HFFc6 (cell line): ENCODE measurements around the gene HACE1. TPM values are rescaled to one million over a fixed set of nuclear protein-coding genes. Genes with fewer than 3 reads are reported as not detected.

Experiments used
- DNase-seq: peaks from one replicate; pipeline ENCODE4 v3.0.0-alpha.2; 2018
- H3K27ac Mint-ChIP-seq: 2 replicates; pipeline ENCODE4 v1.8.0; 2020; ENCODE audit warnings: mild to moderate bottlenecking, mixed read lengths
- H3K27me3 Mint-ChIP-seq: 2 replicates; pipeline ENCODE4 v1.8.0; 2021; ENCODE audit warnings: mild to moderate bottlenecking, moderate library complexity, mixed read lengths; ENCODE audit not compliant: insufficient read depth
- H3K36me3 Mint-ChIP-seq: 2 replicates; pipeline ENCODE4 v1.8.0; 2021; ENCODE audit warnings: low read depth, mixed read lengths
- H3K4me1 Mint-ChIP-seq: 2 replicates; pipeline ENCODE4 v1.8.0; 2020; ENCODE audit warnings: low read depth, mixed read lengths
- H3K4me3 Mint-ChIP-seq: 2 replicates; pipeline ENCODE4 v1.8.0; 2020; ENCODE audit warnings: mild to moderate bottlenecking, moderate library complexity, mixed read lengths
- H3K9me3 Mint-ChIP-seq: 2 replicates; pipeline ENCODE4 v1.8.0; 2020; ENCODE audit warnings: mild to moderate bottlenecking, mixed read lengths
- total RNA-seq, 6 experiments: library from RNA; stranded (reverse); fragmentation: NEBNext Ultra II Directional; extraction: Animal tissue kit (Norgen Biotek cat#: 25700); gene quantifications; 2 replicates in 1 of 6; 3 replicates in 5 of 6; pipeline ENCODE4 v1.2.3, GENCODE V29; 2021
- TF ChIP-seq, protein P1 (sequence below): fragments of 200-600 bp; sonication (generic); IDR thresholded peaks from 2 replicates; pipeline ENCODE4 v1.5.0; 2021; ENCODE audit warnings: antibody characterized with exemption, mild to moderate bottlenecking

The HACE1 gene
- total RNA-seq, 6 experiments from 2014 or later: 7.2 to 8.8 (median 8.5) TPM

DNA sequence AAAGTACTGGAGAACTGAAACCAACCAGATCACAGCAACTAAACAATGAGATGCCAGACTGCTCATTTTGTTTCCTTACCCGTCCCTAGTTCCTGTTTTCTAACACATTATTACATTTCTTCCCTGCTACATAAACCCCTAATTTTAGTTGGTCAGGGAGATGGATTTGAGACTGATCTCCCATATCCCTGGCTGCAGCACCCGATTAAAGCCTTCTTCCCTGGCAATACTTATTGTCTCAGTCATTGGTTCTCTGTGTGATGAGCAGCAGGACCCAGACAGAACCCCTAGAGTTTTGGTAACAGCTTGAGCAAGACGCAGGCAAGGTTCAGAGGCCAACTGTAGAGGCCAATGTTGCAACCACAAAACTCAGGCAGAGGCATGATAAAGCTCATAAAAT lies 28.3 kb upstream of the HACE1 start:
- Mint-ChIP-seq H3K27ac (no peak overlapping the region), H3K4me3 (no peak overlapping the region)

DNA sequence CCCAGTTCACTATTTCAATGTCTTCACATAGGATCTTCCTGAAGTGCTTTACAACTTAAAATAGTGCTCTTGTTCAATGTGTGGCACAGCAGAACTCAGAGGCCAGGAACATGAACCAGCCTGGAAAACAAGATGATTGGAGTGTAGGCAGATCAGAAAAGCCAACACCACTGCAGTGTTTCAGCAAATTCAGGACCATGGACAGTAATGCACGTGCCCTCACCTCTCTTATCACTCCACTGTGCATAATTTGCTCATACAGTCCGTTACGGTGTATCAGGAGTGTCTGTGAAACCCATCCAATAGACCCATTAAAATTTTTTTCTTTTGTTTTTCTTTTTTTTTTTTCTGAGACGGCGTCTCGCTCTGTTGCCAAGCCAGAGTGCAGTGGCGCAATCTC lies 27.6 kb upstream of the HACE1 start:
- TF ChIP-seq, protein P1, sequence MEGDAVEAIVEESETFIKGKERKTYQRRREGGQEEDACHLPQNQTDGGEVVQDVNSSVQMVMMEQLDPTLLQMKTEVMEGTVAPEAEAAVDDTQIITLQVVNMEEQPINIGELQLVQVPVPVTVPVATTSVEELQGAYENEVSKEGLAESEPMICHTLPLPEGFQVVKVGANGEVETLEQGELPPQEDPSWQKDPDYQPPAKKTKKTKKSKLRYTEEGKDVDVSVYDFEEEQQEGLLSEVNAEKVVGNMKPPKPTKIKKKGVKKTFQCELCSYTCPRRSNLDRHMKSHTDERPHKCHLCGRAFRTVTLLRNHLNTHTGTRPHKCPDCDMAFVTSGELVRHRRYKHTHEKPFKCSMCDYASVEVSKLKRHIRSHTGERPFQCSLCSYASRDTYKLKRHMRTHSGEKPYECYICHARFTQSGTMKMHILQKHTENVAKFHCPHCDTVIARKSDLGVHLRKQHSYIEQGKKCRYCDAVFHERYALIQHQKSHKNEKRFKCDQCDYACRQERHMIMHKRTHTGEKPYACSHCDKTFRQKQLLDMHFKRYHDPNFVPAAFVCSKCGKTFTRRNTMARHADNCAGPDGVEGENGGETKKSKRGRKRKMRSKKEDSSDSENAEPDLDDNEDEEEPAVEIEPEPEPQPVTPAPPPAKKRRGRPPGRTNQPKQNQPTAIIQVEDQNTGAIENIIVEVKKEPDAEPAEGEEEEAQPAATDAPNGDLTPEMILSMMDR: no peak
- H3K4me1 Mint-ChIP-seq: no peaks in the 10 kb centered on the region
- peaks cover 7% of the 10 kb centered on the region; the same call in 1 of the 2 replicates for H3K27me3 Mint-ChIP-seq
- DNase-seq: no peak
- no peak overlapping the region for H3K27ac Mint-ChIP-seq
- peaks cover 12% of the 10 kb centered on the region for H3K9me3 Mint-ChIP-seq
- H3K4me3 Mint-ChIP-seq: no peak overlapping the region
- H3K36me3 Mint-ChIP-seq: no peaks in the 10 kb centered on the region

More for the DNA sequence above, 28.3 kb upstream of the HACE1 start:
- Mint-ChIP-seq H3K4me1 (no peaks in the 10 kb centered on the region), H3K36me3 (no peaks in the 10 kb centered on the region), H3K27me3 (peaks cover 11% of the 10 kb centered on the region; the same call in 1 of the 2 replicates), H3K9me3 (peaks cover 12% of the 10 kb centered on the region)
- TF ChIP-seq, protein P1: no peak
- DNase-seq: no peak

DNA sequence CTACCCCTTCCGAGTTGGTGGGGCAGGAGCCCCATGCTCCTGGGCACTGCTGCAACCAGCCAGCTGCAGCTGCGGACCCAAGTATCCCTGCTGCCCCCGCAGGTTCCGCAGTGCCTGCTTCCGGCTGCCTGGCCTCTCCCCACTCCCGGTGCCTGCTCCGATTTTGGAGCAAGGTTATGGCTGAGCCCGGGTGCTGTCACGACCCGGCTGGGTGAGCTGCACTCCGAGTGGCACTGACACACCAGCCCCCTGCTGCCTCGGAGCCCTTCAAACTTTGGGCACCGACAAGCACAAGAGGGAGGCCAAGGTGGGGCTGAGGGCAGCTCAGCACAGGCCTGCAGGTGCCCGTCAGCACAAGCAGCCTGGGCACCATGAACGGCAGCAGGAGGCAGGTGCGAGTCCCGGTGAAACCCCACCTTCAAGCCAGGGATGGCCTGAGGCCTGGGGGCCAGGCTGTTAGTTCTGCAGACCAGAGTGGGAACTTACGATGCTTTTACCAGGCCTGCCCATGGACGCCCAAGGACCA lies 25.9 kb upstream of the HACE1 start:
- H3K36me3 Mint-ChIP-seq: no peaks in the 10 kb centered on the region
- TF ChIP-seq, protein P1: no peak
- DNase-seq: no peak
- no peak overlapping the region for H3K27ac Mint-ChIP-seq
- peaks cover 9% of the 10 kb centered on the region for H3K27me3 Mint-ChIP-seq
- no peak overlapping the region; the same call in 1 of the 2 replicates for H3K4me3 Mint-ChIP-seq
- H3K9me3 Mint-ChIP-seq: peaks cover 12% of the 10 kb centered on the region
- H3K4me1 Mint-ChIP-seq: no peaks in the 10 kb centered on the region

DNA sequence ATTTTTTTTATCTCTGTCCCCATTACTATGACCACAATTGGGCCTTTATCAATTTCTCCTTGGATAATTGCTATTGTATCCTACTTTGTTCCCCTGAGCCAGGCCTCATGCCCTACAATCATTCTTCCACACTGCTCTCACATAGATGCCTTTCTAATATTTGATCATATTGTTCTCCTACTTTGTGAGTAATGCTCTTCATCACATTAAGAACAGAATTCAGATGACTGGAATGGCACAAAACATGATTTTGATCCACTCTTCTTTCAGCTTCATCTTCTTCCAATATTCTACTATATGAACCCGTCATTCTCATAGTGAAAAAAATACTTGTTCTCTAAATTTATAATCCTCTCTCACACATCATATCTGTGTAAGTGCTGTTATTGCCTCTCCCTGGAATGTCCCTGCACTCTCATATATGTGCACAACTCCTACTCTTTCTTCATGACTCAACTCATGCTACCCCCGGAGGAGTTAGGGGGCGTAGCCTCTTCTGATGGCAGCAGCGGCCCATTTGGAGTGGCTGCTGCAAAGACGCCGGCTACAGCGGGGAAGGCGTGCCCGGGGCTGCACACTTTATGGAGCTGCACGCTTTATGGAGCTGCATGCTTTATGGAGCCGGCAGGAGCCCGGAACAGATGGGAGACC lies 25.3 kb upstream of the HACE1 start:
- Mint-ChIP-seq H3K36me3 (no peaks in the 10 kb centered on the region), H3K4me1 (no peaks in the 10 kb centered on the region), H3K27me3 (peaks cover 10% of the 10 kb centered on the region), H3K4me3 (no peak overlapping the region), H3K9me3 (peaks cover 12% of the 10 kb centered on the region), H3K27ac (no peak overlapping the region)
- DNase-seq: no peak
- TF ChIP-seq, protein P1: no peak

DNA sequence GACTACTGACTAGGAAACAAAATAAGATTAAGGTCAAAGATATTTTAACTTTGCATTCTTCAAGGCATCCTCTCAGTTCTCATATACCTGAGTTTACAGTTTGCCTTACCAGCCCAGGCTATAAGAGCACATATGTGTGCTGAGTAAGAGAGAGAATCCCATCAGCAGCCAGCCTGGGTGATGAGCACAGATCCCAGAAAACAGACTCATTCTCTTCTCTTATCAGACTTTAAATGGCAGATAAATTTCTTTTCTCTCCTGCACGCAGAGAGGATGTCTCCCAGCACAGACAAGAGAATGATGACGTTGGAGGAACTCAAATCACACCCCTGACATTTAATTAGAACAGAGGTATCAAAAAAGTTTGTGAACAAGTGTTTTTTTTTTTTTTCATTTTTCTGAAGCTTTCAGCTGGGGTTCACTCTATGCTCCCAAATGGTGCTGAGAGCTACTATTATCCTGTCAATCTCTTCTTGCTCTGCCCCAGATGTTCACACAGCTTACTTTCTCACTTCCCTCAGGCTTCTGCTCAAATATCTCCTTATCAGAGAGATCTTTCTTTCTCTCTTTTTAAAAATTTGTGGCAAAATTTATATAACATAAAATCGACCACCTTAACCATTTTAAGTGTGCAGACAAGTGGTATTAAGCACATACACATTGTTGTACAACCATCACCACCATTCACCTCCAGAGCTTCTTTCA lies 22.4 kb upstream of the HACE1 start:
- no peak for DNase-seq
- Mint-ChIP-seq H3K4me3 (no peak overlapping the region), H3K27me3 (peaks cover 10% of the 10 kb centered on the region), H3K4me1 (no peaks in the 10 kb centered on the region), H3K9me3 (no peaks in the 10 kb centered on the region), H3K27ac (no peak overlapping the region), H3K36me3 (no peaks in the 10 kb centered on the region)
- TF ChIP-seq, protein P1: no peak
